K562 (cell line): ENCODE results near the gene AADAC. TPM values are rescaled to one million over a fixed set of nuclear protein-coding genes. Genes with fewer than 3 reads are reported as not detected.

Experiments
- ARID3B ChIP-seq: fragments of 250-450 bp; sonication (Bioruptor Pico); IDR thresholded peaks from 2 replicates; pipeline ENCODE4 v1.4.0; 2020; ENCODE audit warnings: borderline replicate concordance
- ARID4B ChIP-seq: sonication (generic); formaldehyde crosslinking; IDR thresholded peaks from 2 replicates; pipeline ENCODE4 v1.8.0; 2022; ENCODE audit warnings: mild to moderate bottlenecking, missing genetic modification reagents
- CEBPB ChIP-seq: fragments of 450-650 bp; IDR thresholded peaks from 2 replicates; pipeline ENCODE4 v1.6.1; 2016; ENCODE audit warnings: missing genetic modification characterization, missing compliant biosample characterization
- FUS ChIP-seq: fragments of 200-400 bp; formaldehyde crosslinking; optimal IDR thresholded peaks from 2 replicates; pipeline ENCODE3; 2017; ENCODE audit warnings: low read depth, low read length
- HDAC2 ChIP-seq: fragments of 450-650 bp; IDR thresholded peaks from 2 replicates; pipeline ENCODE4 v1.6.1; 2016; ENCODE audit warnings: mild to moderate bottlenecking
- KLF16 ChIP-seq: IDR thresholded peaks from 2 replicates; pipeline ENCODE4 v1.6.1; 2016; ENCODE audit warnings: antibody characterized with exemption
- MED1 ChIP-seq: sonication (generic); formaldehyde crosslinking; IDR thresholded peaks from 2 replicates; pipeline ENCODE4 v1.8.1; 2023; ENCODE audit warnings: missing genetic modification reagents, borderline replicate concordance
- NCOA6 ChIP-seq: fragments of 450-650 bp; IDR thresholded peaks from 2 replicates; pipeline ENCODE4 v1.6.1; 2017; ENCODE audit warnings: mild to moderate bottlenecking
- PREB ChIP-seq: sonication (generic); formaldehyde crosslinking; IDR thresholded peaks from 2 replicates; pipeline ENCODE4 v1.8.1; 2023; ENCODE audit warnings: mild to moderate bottlenecking, missing genetic modification reagents
- PTTG1 ChIP-seq: fragments of 450-650 bp; IDR thresholded peaks from 2 replicates; pipeline ENCODE4 v1.6.1; 2016; ENCODE audit warnings: low read depth, mild to moderate bottlenecking, missing genetic modification characterization, missing compliant biosample characterization
- SRSF9 ChIP-seq: fragments of 200-400 bp; formaldehyde crosslinking; IDR thresholded peaks from 2 replicates; pipeline ENCODE4 v1.6.1; 2017; ENCODE audit warnings: low read depth, low read length, borderline replicate concordance
- TAF9B ChIP-seq: fragments of 450-650 bp; IDR thresholded peaks from 2 replicates; pipeline ENCODE4 v1.6.1; 2018; ENCODE audit warnings: mild to moderate bottlenecking; ENCODE audit not compliant: partially characterized antibody
- TOE1 ChIP-seq, 2 experiments: fragments of 450-650 bp in 1 of 2; sonication (generic) in 1 of 2; formaldehyde crosslinking in 1 of 2; IDR thresholded peaks; 2 replicates each; pipeline versions ENCODE4 v1.7.1 to v1.8.0; 2016 to 2022; ENCODE audit warnings: borderline replicate concordance in 2 of 2, mild to moderate bottlenecking in 2 of 2, antibody characterized with exemption in 1 of 2, inconsistent platforms in 1 of 2, low read depth in 1 of 2, missing genetic modification reagents in 1 of 2, moderate library complexity in 1 of 2
- TRIM24 ChIP-seq, 2 experiments: fragments of 450-650 bp; IDR thresholded peaks; 2 replicates each; pipeline ENCODE4 v1.6.1; 2016
- WHSC1 ChIP-seq: IDR thresholded peaks from one replicate; pipeline ENCODE4 v1.6.1; 2012; ENCODE audit warnings: low read length, control low read depth, inconsistent platforms
- ZC3H11A ChIP-seq: IDR thresholded peaks from 2 replicates; pipeline ENCODE4 v1.6.1; 2012; ENCODE audit warnings: low read depth, low read length, improper control_type of control experiment
- ZNF445 ChIP-seq: fragments of 250-450 bp; sonication (Bioruptor Pico); IDR thresholded peaks from 2 replicates; pipeline ENCODE4 v1.4.0; 2020; ENCODE audit warnings: low read depth, mild to moderate bottlenecking, moderate library complexity
- ZNF507 ChIP-seq: conservative IDR thresholded peaks from 2 replicates; pipeline ENCODE4 v1.6.1; 2017; ENCODE audit warnings: missing genetic modification characterization, missing compliant biosample characterization
- ZNF696 ChIP-seq: fragments of 250-450 bp; sonication (Bioruptor Pico); conservative IDR thresholded peaks from 2 replicates; pipeline ENCODE4 v1.4.0; 2020; ENCODE audit warnings: mild to moderate bottlenecking, moderate library complexity
- ZSCAN32 ChIP-seq: fragments of 450-650 bp; formaldehyde crosslinking; IDR thresholded peaks from 2 replicates; pipeline ENCODE4 v1.4.0; 2020; ENCODE audit warnings: mild to moderate bottlenecking, moderate library complexity
- polyA plus RNA-seq, 8 experiments: library from polyadenylated mRNA; depleted of rRNA in 4 of 8; stranded (reverse) in 5 of 8; unstranded in 3 of 8; fragments of >200 nt; fragmentation: Nextera tagmentation in 2 of 8; fragmentation: Illumina TruSeq in 1 of 8; extraction: Ambion mirVana in 2 of 8; extraction: Trizol in 1 of 8; gene quantifications; 2 replicates each; pipeline versions ENCODE4 v1.2.1 to v1.2.3, GENCODE V29; 2011 to 2014; ENCODE audit warnings: inconsistent platforms in 1 of 8, missing spikeins in 1 of 8
- total RNA-seq, 7 experiments: library from RNA; depleted of rRNA in 6 of 7; stranded (reverse); fragments of >200 nt in 6 of 7; fragmentation: Illumina TruSeq in 2 of 7; extraction: Trizol in 2 of 7; gene quantifications; 2 replicates each; pipeline versions ENCODE4 v1.2.1 to v1.2.3, GENCODE V29; 2011 to 2021; ENCODE audit warnings: low replicate concordance in 1 of 7
- TF ChIP-seq, protein P1 (sequence below): fragments of 250-450 bp; sonication (Bioruptor Pico); IDR thresholded peaks from 2 replicates; pipeline ENCODE4 v1.8.0; 2022; ENCODE audit warnings: moderate library complexity, mild to moderate bottlenecking, inconsistent platforms

Gene AADAC
- total and polyA plus RNA-seq, 9 of the 15 experiments (the other 6 are each of a cell fraction or from before 2014, with no cell fraction given), result 0.47 TPM; not detected in 8

GRCh38 chr3:151864423-151865101 is 50.6 kb downstream of the AADAC start (continued):
- TF ChIP-seq ARID3B (CRISPR knock-in tag) (no peak), ZNF507 (tag) (no peak), ZC3H11A (no peak), TOE1 (IDR thresholded peaks at IDR 0.05; ENCODE audit: borderline replicate concordance) (no peak), TOE1 (CRISPR knock-in tag; IDR thresholded peaks at IDR 0.05; ENCODE audit: borderline replicate concordance, low read depth) (no peak), ZNF445 (CRISPR knock-in tag) (no peak), WHSC1 (no peak), PREB (no peak), TAF9B (no peak), NCOA6 (no peak), ZSCAN32 (CRISPR knock-in tag) (no peak), FUS (no peak), CEBPB (tag) (peak; percentile 76), SRSF9 (no peak), TRIM24 (IDR thresholded peaks at IDR 0.05) (no peak), KLF16 (no peak), HDAC2 (no peak), ZNF696 (CRISPR knock-in tag) (no peak), MED1 (no peak), PTTG1 (tag) (no peak), ARID4B (no peak)
- TF ChIP-seq, protein P1, sequence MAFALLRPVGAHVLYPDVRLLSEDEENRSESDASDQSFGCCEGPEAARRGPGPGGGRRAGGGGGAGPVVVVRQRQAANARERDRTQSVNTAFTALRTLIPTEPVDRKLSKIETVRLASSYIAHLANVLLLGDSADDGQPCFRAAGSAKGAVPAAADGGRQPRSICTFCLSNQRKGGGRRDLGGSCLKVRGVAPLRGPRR (CRISPR knock-in tag), result no peak
